Esophagus squamous epithelium (tissue), 4 donors: ENCODE measurements around the gene PDAP1.

ENCODE experiments used
- POLR2A ChIP-seq, 4 donors: fragments of 450-650 bp; IDR thresholded peaks; one replicate each; pipeline ENCODE4 v1.6.1; 2017; ENCODE audit warnings: antibody characterized with exemption in 4 of 4, mild to moderate bottlenecking in 4 of 4, moderate library complexity in 3 of 4
- TF ChIP-seq, protein P1 (sequence below), 6 experiments: fragments of 450-650 bp in 4 of 6; fragments of 200-600 bp in 2 of 6; sonication (generic) in 2 of 6; IDR thresholded peaks; one replicate each; pipeline ENCODE4 v1.5.1; 2016 to 2019; ENCODE audit warnings: antibody characterized with exemption in 6 of 6, mild to moderate bottlenecking in 4 of 6, moderate library complexity in 4 of 6

DNA sequence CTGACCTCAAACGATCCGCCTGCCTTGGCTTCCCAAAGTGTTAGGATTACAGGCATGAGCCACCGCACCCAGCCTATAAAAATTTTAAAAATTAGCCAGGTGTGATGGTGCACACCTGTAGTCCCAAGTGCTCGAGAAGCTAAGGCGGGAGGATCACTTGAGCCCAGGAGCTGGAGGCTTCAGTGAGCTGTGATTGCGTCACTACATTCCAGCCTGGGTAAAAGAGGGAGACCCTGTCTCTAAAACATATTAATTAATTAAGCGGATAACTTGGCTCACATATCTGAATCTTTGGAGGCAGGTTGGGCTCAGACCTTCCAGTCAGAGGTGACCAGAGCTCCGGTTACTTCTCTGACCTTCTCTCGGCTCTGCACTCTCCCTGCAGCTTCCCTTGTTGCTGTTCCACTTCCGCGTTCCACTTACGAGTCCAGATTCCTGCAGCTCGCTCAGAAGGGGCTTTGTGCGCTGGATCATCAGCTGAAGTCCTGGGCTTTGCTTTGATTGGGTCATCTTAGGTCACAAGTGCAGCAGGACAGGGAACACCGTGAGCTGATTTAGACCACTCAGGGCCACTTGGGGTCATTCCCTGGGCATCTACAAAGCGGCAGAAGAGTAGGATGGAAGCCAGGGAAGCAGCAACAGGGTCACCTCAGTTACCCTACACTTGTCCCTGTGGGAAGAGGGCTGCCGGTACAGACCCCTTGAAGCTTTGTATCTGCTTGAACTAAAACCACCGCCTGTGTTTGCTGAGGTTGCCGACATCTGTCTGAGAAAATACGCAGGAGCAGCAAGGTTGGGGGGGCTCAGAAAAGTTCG is 35.9 kb downstream of the PDAP1 start:
- TF ChIP-seq, protein P1, sequence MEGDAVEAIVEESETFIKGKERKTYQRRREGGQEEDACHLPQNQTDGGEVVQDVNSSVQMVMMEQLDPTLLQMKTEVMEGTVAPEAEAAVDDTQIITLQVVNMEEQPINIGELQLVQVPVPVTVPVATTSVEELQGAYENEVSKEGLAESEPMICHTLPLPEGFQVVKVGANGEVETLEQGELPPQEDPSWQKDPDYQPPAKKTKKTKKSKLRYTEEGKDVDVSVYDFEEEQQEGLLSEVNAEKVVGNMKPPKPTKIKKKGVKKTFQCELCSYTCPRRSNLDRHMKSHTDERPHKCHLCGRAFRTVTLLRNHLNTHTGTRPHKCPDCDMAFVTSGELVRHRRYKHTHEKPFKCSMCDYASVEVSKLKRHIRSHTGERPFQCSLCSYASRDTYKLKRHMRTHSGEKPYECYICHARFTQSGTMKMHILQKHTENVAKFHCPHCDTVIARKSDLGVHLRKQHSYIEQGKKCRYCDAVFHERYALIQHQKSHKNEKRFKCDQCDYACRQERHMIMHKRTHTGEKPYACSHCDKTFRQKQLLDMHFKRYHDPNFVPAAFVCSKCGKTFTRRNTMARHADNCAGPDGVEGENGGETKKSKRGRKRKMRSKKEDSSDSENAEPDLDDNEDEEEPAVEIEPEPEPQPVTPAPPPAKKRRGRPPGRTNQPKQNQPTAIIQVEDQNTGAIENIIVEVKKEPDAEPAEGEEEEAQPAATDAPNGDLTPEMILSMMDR (IDR thresholded peaks at IDR 0.05) = no peak
- no peak for TF ChIP-seq POLR2A (IDR thresholded peaks at IDR 0.05)
